A549 (cell line): ENCODE results near the gene PRR5. TPM values are rescaled to one million over a fixed set of nuclear protein-coding genes. Genes with fewer than 3 reads are reported as not detected.

Source experiments
- ATAC-seq, 2 experiments: fragments of 200-7000 bp in 1 of 2; fragments of >200 bp in 1 of 2; cut with Nextera tagmentation in 1 of 2; cut with Tn5 transposase in 1 of 2; 3 replicates each; pipeline versions ENCODE4 v1.8.0 to v1.9.1; 2018 to 2020; ENCODE audit warnings: mild to moderate bottlenecking in 1 of 2, moderate library complexity in 1 of 2
- CTCF ChIA-PET: fragments of 300-600 bp; sonication (Branson Sonifier 250); formaldehyde crosslinking; extraction: SDS; loops from one replicate; lab custom pipeline; 2021; ENCODE audit warnings: antibody characterized with exemption, inconsistent platforms; lab: Yijun Ruan, JAX
- POLR2A ChIA-PET: fragments of 350-600 bp; formaldehyde crosslinking; extraction: SDS; loops from one replicate; lab custom pipeline; 2021; ENCODE audit warnings: antibody characterized with exemption, inconsistent platforms; lab: Yijun Ruan, JAX
- DNase-seq, 2 experiments: peaks; one replicate each; pipeline versions ENCODE4 v3.0.0 to v3.0.0-alpha.2; 2011 to 2016; ENCODE audit warnings: low read depth in 1 of 2, low spot score in 1 of 2
- FAIRE-seq: peaks from 2 replicates; lab custom pipeline; 2011; peaks lifted over from hg19 to GRCh38; lab: Jason Lieb, UNC
- H3K27ac ChIP-seq, 2 experiments: fragments of >200 bp; sonication (Bioruptor Twin); formaldehyde crosslinking; 3 replicates each; pipeline ENCODE4 v1.5.1; 2016 to 2017
- H3K4me1 ChIP-seq: fragments of >200 bp; sonication (Bioruptor Twin); formaldehyde crosslinking; 3 replicates; pipeline ENCODE4 v1.6.1; 2016
- H3K4me2 ChIP-seq: fragments of >200 bp; sonication (Bioruptor Twin); formaldehyde crosslinking; 3 replicates; pipeline ENCODE4 v1.6.1; 2016
- H3K4me3 ChIP-seq: fragments of >200 bp; sonication (Bioruptor Twin); formaldehyde crosslinking; 3 replicates; pipeline ENCODE4 v1.5.1; 2016
- H3K9me3 ChIP-seq: fragments of >200 bp; sonication (Bioruptor Twin); formaldehyde crosslinking; 3 replicates; pipeline ENCODE4 v1.6.1; 2016
- CBX2 ChIP-seq: fragments of 200-600 bp; sonication (generic); IDR thresholded peaks from 2 replicates; pipeline ENCODE4 v1.6.1; 2016; ENCODE audit warnings: low read depth, mild to moderate bottlenecking, borderline replicate concordance
- CEBPB ChIP-seq, 2 experiments: fragments of >200 bp in 1 of 2; sonication (Bioruptor Twin) in 1 of 2; formaldehyde crosslinking in 1 of 2; IDR thresholded peaks; 2 replicates each; pipeline ENCODE4 v1.6.1; 2012 to 2016
- CHD2 ChIP-seq: fragments of 150-350 bp; IDR thresholded peaks from 2 replicates; pipeline ENCODE4 v1.6.1; 2014; ENCODE audit warnings: low read length; ENCODE audit not compliant: partially characterized antibody
- EP300 ChIP-seq, 2 experiments: fragments of >200 bp; sonication (Bioruptor Twin); formaldehyde crosslinking; IDR thresholded peaks; 2 replicates in 1 of 2; 3 replicates in 1 of 2; pipeline ENCODE4 v1.6.1; 2016 to 2017
- ESRRA ChIP-seq: fragments of 150-350 bp; IDR thresholded peaks from 2 replicates; pipeline ENCODE4 v1.6.1; 2014; ENCODE audit warnings: mild to moderate bottlenecking, low read length, borderline replicate concordance
- FOSB ChIP-seq: fragments of 250-450 bp; sonication (Bioruptor Pico); IDR thresholded peaks from 2 replicates; pipeline ENCODE4 v1.5.0; 2020; ENCODE audit warnings: mild to moderate bottlenecking, moderate library complexity
- GATA3 ChIP-seq: IDR thresholded peaks from 2 replicates; pipeline ENCODE4 v1.6.1; 2012; ENCODE audit warnings: borderline replicate concordance
- HDAC2 ChIP-seq: fragments of 200-600 bp; sonication (generic); IDR thresholded peaks from 2 replicates; pipeline ENCODE4 v1.6.1; 2016
- HOXA7 ChIP-seq: fragments of 250-450 bp; sonication (Bioruptor Pico); IDR thresholded peaks from 2 replicates; pipeline ENCODE4 v1.5.0; 2020; ENCODE audit warnings: mild to moderate bottlenecking, moderate library complexity
- HOXB5 ChIP-seq: fragments of 250-450 bp; sonication (Bioruptor Pico); IDR thresholded peaks from 2 replicates; pipeline ENCODE4 v1.5.0; 2020; ENCODE audit warnings: mild to moderate bottlenecking, moderate library complexity
- KDM1A ChIP-seq: fragments of 200-600 bp; sonication (generic); IDR thresholded peaks from 2 replicates; pipeline ENCODE4 v1.6.1; 2016; ENCODE audit warnings: low read depth, mild to moderate bottlenecking
- KDM5A ChIP-seq: fragments of 200-600 bp; sonication (generic); IDR thresholded peaks from 2 replicates; pipeline ENCODE4 v1.6.1; 2016; ENCODE audit warnings: antibody characterized with exemption, mild to moderate bottlenecking
- NPAS2 ChIP-seq: fragments of 250-450 bp; sonication (Bioruptor Pico); IDR thresholded peaks from 2 replicates; pipeline ENCODE4 v1.8.0; 2022; ENCODE audit warnings: mild to moderate bottlenecking, moderate library complexity, borderline replicate concordance
- RAD21 ChIP-seq, 2 experiments: fragments of >200 bp in 1 of 2; sonication (Bioruptor Twin) in 1 of 2; formaldehyde crosslinking in 1 of 2; IDR thresholded peaks in 1 of 2; conservative IDR thresholded peaks in 1 of 2; 2 replicates in 1 of 2; 3 replicates in 1 of 2; pipeline ENCODE4 v1.6.1; 2012 to 2018; ENCODE audit warnings: inconsistent platforms in 1 of 2
- RARB ChIP-seq: fragments of 250-450 bp; sonication (Bioruptor Pico); IDR thresholded peaks from 2 replicates; pipeline ENCODE4 v1.8.0; 2021; ENCODE audit warnings: mild to moderate bottlenecking, moderate library complexity
- RCOR1 ChIP-seq: fragments of 150-350 bp; IDR thresholded peaks from 2 replicates; pipeline ENCODE4 v1.6.1; 2014; ENCODE audit warnings: antibody characterized with exemption, low read length, low read depth
- SREBF2 ChIP-seq: fragments of 450-650 bp; IDR thresholded peaks from 2 replicates; pipeline ENCODE4 v1.6.1; 2014; ENCODE audit warnings: mild to moderate bottlenecking, moderate library complexity
- TP53 ChIP-seq: fragments of 250-450 bp; sonication (Bioruptor Pico); IDR thresholded peaks from 2 replicates; pipeline ENCODE4 v1.5.0; 2021; ENCODE audit warnings: mild to moderate bottlenecking, moderate library complexity
- ZC3H11A ChIP-seq: fragments of 450-650 bp; IDR thresholded peaks from 2 replicates; pipeline ENCODE4 v1.6.1; 2014; ENCODE audit warnings: antibody characterized with exemption, mild to moderate bottlenecking
- ZFP36 ChIP-seq: fragments of 450-650 bp; IDR thresholded peaks from 2 replicates; pipeline ENCODE4 v1.6.1; 2014; ENCODE audit warnings: borderline replicate concordance; ENCODE audit not compliant: partially characterized antibody
- WGBS: methylation state at CpG from one replicate; pipeline ENCODE4 v1.1.6; 2017; ENCODE audit errors: missing lambda C conversion rate; 5-methylcytosine and 5-hydroxymethylcytosine counted together
- polyA plus RNA-seq, 4 experiments: library from polyadenylated mRNA; depleted of rRNA in 3 of 4; stranded (reverse); fragments of >200 nt; fragmentation: RNase III in 1 of 4; extraction: RNeasy Plus Mini Kit Qiagen cat#74134 plus additional on column Dnase treatment in 1 of 4; gene quantifications; 2 replicates in 3 of 4; 3 replicates in 1 of 4; pipeline ENCODE4 v1.2.3, GENCODE V29; 2011 to 2017
- TF ChIP-seq, protein P1 (sequence below): fragments of >200 bp; sonication (Bioruptor Twin); formaldehyde crosslinking; IDR thresholded peaks from 3 replicates; pipeline ENCODE4 v1.5.1; 2016
- TF ChIP-seq, protein P2 (sequence below): fragments of 450-650 bp; IDR thresholded peaks from 2 replicates; pipeline ENCODE4 v1.6.1; 2014; ENCODE audit warnings: antibody characterized with exemption
- TF ChIP-seq, protein P3 (sequence below): fragments of >200 bp; sonication (Bioruptor Twin); formaldehyde crosslinking; IDR thresholded peaks from 3 replicates; pipeline ENCODE4 v1.6.1; 2016
- TF ChIP-seq, protein P4 (sequence below): fragments of >200 bp; sonication (Bioruptor Twin); formaldehyde crosslinking; IDR thresholded peaks from 2 replicates; pipeline ENCODE4 v1.6.1; 2016
- TF ChIP-seq, protein P5 (sequence below): fragments of 150-350 bp; IDR thresholded peaks from 2 replicates; pipeline ENCODE4 v1.6.1; 2014; ENCODE audit warnings: low read depth, mild to moderate bottlenecking, low read length
- TF ChIP-seq, protein P6 (sequence below): IDR thresholded peaks from 2 replicates; pipeline ENCODE4 v1.6.1; 2012; ENCODE audit warnings: low read depth, borderline replicate concordance

Gene PRR5
- polyA plus RNA-seq, 2 of the 4 experiments (the other 2 are of a cell fraction): 7.1 to 19.5 TPM

DNA sequence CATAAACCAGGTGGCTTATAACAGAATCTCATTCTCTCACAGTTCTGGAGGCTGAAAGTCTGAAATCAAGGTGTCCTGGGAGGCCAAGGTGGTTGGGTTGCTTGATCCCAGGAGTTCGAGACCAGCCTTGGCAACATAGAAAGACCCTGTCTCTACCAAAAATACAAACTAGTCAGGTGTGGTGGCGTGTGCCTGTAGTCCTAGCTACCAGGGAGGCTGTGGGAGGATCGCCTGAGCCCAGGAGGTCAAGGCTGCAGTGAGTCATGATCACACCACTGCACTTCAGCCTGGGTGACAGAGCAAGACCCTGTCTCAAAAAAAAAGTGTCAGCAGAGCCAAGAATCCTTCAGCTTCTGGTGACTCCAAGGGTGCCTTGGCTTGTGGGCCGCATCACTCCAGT, 8.9 kb upstream of the PRR5 start:
- WGBS: 88% methylated on average over 4 of the region's 4 CpGs
- no peak overlapping the region for H3K4me3 ChIP-seq
- ChIA-PET POLR2A (interaction anchor here (0.7 kb wide), 1 partner anchor 124 kb away, joined by 11 read pairs; no protein-coding TSS in a partner anchor), CTCF (interaction anchor here (3.0 to 7.0 kb wide), 2 partner anchors 8 to 42 kb away, joined by 15 to 55 read pairs; no protein-coding TSS in a partner anchor)
- H3K27ac ChIP-seq: no peak overlapping the region
- no peaks in the 10 kb centered on the region for H3K9me3 ChIP-seq
- H3K4me1 ChIP-seq: peaks cover 11% of the 10 kb centered on the region
- no peak for ATAC-seq
- DNase-seq: no peak
- H3K4me2 ChIP-seq: no peak overlapping the region
- FAIRE-seq: no peak
- TF ChIP-seq, protein P1, sequence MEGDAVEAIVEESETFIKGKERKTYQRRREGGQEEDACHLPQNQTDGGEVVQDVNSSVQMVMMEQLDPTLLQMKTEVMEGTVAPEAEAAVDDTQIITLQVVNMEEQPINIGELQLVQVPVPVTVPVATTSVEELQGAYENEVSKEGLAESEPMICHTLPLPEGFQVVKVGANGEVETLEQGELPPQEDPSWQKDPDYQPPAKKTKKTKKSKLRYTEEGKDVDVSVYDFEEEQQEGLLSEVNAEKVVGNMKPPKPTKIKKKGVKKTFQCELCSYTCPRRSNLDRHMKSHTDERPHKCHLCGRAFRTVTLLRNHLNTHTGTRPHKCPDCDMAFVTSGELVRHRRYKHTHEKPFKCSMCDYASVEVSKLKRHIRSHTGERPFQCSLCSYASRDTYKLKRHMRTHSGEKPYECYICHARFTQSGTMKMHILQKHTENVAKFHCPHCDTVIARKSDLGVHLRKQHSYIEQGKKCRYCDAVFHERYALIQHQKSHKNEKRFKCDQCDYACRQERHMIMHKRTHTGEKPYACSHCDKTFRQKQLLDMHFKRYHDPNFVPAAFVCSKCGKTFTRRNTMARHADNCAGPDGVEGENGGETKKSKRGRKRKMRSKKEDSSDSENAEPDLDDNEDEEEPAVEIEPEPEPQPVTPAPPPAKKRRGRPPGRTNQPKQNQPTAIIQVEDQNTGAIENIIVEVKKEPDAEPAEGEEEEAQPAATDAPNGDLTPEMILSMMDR: no peak
- no peak for TF ChIP-seq KDM5A
- no peak for TF ChIP-seq ESRRA
- TF ChIP-seq RCOR1: no peak
- TF ChIP-seq, protein P2, sequence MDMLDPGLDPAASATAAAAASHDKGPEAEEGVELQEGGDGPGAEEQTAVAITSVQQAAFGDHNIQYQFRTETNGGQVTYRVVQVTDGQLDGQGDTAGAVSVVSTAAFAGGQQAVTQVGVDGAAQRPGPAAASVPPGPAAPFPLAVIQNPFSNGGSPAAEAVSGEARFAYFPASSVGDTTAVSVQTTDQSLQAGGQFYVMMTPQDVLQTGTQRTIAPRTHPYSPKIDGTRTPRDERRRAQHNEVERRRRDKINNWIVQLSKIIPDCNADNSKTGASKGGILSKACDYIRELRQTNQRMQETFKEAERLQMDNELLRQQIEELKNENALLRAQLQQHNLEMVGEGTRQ: no peak
- TF ChIP-seq NPAS2 (CRISPR knock-in tag): no peak
- no peak for TF ChIP-seq CEBPB (IDR thresholded peaks at IDR 0.05)
- TF ChIP-seq, protein P3, sequence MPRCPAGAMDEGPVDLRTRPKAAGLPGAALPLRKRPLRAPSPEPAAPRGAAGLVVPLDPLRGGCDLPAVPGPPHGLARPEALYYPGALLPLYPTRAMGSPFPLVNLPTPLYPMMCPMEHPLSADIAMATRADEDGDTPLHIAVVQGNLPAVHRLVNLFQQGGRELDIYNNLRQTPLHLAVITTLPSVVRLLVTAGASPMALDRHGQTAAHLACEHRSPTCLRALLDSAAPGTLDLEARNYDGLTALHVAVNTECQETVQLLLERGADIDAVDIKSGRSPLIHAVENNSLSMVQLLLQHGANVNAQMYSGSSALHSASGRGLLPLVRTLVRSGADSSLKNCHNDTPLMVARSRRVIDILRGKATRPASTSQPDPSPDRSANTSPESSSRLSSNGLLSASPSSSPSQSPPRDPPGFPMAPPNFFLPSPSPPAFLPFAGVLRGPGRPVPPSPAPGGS: no peak
- no peak for TF ChIP-seq RARB
- TF ChIP-seq CHD2: no peak
- no peak for TF ChIP-seq RAD21 (conservative IDR thresholded peaks at IDR 0.05 in 1 of 2, IDR thresholded peaks at IDR 0.05 in 1 of 2)
- TF ChIP-seq, protein P4, sequence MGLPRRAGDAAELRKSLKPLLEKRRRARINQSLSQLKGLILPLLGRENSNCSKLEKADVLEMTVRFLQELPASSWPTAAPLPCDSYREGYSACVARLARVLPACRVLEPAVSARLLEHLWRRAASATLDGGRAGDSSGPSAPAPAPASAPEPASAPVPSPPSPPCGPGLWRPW: no peak
- no peak for TF ChIP-seq CBX2
- TF ChIP-seq, protein P5, sequence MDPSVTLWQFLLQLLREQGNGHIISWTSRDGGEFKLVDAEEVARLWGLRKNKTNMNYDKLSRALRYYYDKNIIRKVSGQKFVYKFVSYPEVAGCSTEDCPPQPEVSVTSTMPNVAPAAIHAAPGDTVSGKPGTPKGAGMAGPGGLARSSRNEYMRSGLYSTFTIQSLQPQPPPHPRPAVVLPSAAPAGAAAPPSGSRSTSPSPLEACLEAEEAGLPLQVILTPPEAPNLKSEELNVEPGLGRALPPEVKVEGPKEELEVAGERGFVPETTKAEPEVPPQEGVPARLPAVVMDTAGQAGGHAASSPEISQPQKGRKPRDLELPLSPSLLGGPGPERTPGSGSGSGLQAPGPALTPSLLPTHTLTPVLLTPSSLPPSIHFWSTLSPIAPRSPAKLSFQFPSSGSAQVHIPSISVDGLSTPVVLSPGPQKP: no peak
- no peak for TF ChIP-seq ZFP36
- no peak for TF ChIP-seq TP53 (CRISPR knock-in tag)
- TF ChIP-seq EP300 (IDR thresholded peaks at IDR 0.05): no peak
- no peak for TF ChIP-seq FOSB (CRISPR knock-in tag)
- TF ChIP-seq HOXB5 (CRISPR knock-in tag): no peak
- TF ChIP-seq HOXA7 (CRISPR knock-in tag): no peak

DNA sequence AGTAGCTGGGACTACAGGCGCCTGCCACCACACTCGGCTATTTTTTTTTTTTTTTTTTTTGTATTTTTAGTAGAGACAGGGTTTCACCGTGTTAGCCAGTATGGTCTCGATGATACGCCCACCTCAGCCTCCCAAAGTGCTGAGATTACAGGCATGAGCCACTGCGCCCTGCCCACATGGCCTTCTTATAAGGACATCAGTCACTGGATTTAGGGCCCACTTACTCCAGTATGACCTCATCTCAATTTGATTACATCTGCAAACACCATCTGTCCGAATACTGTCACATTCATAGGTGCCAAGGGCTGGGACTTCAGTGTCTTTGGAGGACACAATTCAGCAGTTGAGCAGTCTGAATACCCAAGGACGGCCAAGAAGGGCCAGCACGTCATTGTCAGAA, 8.2 kb upstream of the PRR5 start:
- FAIRE-seq: no peak
- no peak for ATAC-seq
- Histone ChIP-seq H3K4me1 (peaks cover 10% of the 10 kb centered on the region), H3K4me3 (no peak overlapping the region), H3K9me3 (no peaks in the 10 kb centered on the region), H3K4me2 (no peak overlapping the region), H3K27ac (no peak overlapping the region)
- CTCF ChIA-PET: interaction anchor here (0.7 to 7.0 kb wide), 4 partner anchors 9 to 46 kb away, joined by 3 to 55 read pairs (median 9); no protein-coding TSS in a partner anchor
- WGBS: 94% methylated on average over 9 of the region's 9 CpGs
- POLR2A ChIA-PET: interaction anchor here (0.7 kb wide), 1 partner anchor 123 kb away, joined by 11 read pairs; no protein-coding TSS in a partner anchor
- no peak for DNase-seq
- TF ChIP-seq HDAC2 (no peak), SREBF2 (no peak), GATA3 (no peak), RCOR1 (no peak), KDM1A (no peak), ZC3H11A (no peak), RAD21 (conservative IDR thresholded peaks at IDR 0.05 in 1 of 2, IDR thresholded peaks at IDR 0.05 in 1 of 2) (no peak)
- TF ChIP-seq, protein P6, sequence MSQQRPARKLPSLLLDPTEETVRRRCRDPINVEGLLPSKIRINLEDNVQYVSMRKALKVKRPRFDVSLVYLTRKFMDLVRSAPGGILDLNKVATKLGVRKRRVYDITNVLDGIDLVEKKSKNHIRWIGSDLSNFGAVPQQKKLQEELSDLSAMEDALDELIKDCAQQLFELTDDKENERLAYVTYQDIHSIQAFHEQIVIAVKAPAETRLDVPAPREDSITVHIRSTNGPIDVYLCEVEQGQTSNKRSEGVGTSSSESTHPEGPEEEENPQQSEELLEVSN: no peak
